NOMO-1 treated with DMSO at 0.1 percent for 48 hours (cell line): Measurements from ENCODE around the gene PIK3R5.
A peak's percentile ranks its signal among the peaks of the same experiment; 100 is the strongest.

Experiments used
- DNase-seq: peaks from one replicate; lab custom pipeline; 2025; ENCODE audit not compliant: unreplicated experiment; lab: John Stamatoyannopoulos, UW

The PIK3R5 gene

DNA sequence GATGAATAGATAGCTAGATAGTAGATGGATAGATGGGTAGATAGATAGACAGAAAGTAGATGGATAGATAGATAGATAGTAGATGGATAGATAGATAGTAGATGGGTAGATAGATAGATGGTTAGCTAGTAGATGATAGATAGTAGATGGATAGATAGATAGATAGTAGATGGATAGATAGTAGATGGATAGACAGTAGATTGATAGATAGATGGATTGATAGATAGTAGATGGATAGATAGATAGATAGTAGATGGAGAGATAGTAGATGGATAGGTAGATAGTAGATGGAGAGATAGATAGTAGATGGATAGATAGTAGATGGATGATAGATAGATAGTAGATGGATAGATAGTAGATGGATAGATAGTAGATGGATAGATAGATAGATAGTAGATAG is 40.4 kb downstream of the PIK3R5 start:
- DNase-seq, result no peak

DNA sequence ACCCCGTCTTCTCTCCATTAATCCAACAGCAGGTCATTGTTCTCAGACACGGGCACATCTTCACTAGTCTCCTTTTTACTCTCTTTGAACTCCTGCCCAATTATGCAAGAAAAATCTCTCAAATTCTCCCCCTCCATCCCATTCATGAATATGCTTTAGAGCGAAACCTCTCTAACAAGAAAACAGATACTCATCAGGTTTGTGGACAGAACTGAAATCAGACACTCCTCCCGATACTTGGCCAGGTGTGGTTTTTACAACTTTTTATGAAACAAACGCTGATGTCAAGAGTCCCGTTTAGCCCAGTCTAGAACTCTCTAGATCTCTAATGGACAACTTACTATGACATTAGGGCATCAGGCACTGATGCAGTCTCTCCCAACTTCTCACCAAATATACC is 40.9 kb downstream of the PIK3R5 start:
- no peak for DNase-seq

DNA sequence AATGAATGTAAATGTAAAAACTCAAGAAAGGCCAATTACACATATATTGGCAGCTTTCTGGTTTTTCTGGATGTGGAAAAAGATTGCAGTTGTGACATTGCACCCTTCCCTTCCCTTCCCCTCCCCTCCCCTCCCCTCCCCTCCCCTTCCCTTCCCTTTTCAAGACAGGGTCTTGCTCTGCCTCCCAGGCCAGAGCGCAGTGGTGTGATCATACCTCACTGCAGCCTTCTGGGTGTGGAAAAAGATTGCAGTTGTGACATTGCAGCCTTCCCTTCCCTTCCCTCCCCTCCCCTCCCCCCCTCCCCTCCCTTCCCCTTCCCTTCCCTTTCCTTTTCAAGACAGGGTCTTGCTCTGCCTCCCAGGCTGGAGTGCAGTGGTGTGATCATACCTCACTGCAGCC is 41.7 kb downstream of the PIK3R5 start:
- no peak for DNase-seq

DNA sequence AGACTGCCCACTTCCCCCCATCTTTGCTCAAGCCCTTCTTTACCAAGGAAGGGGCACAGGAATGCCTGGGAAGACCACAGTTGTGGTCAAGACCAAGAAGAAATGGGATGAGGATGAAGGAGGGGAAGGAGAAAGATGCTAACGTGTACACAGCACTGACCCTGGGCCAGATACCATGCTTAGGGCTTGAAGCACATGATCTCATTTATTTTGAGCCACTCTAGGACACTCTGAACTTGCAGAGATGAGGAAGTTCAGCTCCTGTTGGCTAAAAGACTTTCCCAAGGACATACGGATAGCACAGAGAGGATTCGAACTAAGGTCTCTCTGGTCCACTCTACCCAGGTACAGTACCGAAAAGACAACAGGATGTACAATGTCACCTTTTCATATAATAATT is 42.6 kb downstream of the PIK3R5 start:
- DNase-seq, result peak; percentile 38

DNA sequence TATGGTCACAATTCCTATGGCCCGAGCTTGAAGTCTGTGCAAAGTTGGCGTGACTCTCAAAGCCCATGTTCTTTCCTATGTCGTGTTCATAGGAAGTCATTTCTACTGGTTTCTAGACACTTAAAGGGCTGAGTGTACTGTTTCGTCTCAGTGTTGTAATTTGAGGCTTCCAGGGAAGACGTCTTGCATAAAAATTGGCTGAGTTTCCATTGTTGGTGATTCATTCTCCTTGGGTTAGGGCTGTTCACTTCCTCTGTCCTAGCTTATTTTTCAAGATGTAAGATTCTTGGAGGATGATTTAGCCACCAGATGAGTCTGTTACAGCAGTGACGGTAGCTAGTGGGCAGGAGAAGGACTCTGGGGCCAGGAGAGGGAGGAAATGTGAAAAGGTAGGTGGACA is 43.1 kb downstream of the PIK3R5 start:
- DNase-seq, result peak; percentile 95

DNA sequence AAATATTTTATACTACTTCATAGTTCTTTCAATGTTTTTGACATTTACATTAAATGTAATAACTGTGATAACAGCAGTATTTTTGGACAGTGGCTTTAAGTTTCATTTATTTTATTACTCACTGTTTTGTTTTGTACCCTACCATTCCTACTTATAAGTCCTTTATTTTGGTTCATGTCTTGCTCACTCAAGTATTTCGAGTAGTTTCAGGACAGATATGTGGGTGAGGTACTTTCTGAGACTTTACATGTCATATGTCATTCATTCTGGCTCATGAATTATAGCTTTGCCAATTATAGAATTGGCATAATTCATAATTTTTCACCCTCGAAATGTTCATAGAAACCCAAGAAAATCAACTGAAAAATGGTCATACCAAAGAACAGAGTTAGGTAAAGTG is 44.4 kb downstream of the PIK3R5 start:
- DNase-seq, result no peak

DNA sequence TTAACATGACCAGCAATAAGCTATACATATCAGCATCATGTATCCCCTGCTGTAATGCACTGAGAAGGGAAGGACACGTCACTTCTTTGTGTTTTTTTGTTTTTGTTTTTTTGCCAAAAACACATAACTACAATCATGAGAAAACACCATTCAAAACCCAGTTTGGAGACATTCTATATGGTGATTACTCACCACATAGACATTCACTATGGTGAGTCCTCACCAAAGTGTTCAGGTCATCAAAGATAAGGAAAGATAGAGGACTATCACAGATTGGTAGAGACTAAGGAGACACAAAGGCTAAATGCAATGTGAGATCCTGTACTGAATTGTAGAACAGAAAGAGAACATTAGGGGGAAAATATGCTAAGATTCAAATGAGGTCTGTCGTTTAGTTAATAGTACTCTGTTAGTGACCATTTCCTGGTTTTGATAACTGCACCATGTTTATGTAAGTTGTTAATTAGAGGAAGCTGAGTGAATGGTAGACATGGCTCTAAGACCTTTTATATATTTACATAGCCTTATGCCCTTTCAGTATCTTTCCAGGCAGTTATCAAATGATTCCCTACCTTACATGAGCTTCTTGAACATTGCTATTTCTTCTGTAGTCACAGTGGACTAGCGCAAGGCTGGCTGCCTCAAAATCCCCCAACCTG is 46.6 kb downstream of the PIK3R5 start:
- peak; percentile 19 for DNase-seq

DNA sequence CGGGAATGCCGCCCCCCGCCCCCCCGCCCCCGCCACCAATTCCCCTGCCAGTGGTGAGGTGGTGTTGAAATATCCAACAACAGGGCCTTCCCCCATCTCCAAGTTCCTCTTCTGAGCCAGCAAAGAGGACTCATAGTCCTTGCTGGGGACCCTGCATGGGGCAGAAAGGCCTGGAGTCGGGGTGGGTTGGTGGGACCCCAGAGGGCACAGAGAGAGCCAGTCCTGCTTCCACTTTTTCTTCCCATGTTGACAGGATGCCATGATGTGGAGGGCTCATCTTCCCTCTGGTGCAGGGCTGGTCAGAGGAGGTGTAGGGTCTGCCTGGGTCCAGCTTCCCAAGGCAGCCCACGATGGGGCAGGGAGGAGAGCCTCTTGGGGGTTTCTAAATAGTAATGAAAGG is 49.0 kb downstream of the PIK3R5 start:
- peak; percentile 53 for DNase-seq

DNA sequence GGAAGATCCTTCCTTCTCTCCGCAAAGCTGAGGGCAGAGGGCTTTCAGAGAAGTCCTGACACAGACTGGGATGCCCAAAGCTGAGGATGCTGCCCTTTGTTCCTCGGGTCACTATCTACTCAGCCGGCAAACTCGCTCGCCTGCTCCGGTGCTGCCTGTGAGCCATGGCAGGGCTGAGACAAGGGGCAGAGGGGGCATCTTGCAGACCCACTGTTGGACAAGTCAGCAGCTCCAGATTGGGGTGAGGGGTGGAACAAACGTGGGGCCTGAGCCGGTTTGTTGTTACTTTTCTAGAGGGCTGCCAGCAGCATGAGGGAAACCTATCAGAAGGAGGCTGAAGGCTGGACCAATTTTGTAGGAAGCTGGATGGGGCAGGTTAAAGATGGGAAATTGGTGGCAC is 51.0 kb downstream of the PIK3R5 start:
- no peak for DNase-seq

DNA sequence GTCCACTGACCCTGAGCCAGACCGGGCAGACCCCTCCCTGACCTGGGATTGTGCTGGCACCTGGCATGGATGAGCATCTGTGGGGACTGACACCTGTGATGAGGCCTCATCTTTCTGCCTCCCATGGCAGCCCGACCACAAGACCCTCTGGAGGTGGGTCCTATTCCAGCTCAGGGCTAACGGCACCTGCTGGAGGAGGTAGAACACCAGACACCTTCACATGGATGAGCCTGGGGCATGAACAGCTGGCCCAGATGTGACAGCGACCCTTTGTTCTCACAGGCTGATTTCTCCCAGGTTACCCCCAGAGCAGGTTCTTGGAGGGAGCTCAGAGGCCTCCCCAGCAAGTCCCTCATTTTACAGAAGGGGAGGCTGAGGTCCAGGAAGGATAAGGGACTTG is 51.6 kb downstream of the PIK3R5 start:
- no peak for DNase-seq

DNA sequence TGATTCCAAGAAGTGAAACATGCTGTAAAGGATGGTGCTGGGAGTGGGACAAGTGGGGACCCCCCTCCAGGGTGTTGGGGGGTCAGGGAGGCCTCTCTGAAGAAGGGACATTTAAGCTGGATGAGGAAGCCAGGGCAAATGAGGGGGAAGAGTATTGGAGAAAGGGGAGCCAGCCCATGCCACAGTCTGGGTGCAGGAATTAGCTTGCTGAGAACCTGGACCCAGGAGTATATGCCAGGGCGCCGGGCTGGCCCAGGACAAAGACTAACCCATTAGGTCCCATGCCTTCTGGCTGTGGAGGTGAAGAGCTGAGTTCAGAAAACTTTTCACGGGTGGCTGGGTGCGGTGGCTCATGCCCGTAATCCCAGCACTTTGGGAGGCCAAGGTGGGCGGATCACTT is 52.4 kb downstream of the PIK3R5 start:
- no peak for DNase-seq

DNA sequence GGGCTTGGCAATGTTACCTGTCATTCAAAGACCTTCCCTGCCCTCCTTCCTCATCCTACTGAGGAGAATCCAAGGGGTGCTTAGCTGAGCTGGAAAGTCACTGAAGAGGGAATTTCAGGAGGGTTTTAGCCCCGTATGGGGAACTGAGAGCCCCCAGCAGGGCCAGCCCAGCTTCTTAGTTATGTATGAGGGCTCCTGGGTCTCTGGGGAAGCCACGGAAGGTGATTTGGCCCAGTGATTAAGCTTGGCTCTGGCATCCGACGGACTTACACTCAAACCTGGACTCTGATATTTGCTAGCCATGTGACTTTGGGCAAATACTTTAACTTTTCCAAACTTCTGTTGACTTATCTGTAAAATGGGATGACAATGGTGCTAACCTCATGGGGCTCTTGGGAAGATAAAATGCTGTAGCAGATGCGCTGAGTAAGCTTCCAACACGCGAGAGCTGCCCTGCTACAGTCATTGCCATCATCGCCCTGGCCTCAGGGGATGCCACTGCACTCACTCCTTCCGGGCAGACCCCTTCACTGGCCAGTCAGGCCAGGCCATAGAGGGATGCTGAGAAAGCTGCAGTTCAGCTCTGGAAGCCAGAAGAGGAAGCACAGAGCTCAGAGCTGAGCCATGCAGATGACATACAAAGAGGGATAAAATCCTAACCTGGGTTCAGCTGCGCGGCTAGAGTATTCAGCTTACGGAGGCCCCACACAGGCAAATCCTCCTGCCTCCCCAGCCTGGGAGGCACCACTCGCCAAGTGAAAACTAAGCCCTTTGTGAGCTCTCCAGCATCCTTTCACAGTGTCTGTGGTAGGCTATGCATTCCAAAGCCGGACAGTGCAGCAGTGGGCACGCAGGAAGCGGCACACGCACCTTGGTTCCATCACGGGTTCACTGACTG is 53.2 kb downstream of the PIK3R5 start:
- no peak for DNase-seq

DNA sequence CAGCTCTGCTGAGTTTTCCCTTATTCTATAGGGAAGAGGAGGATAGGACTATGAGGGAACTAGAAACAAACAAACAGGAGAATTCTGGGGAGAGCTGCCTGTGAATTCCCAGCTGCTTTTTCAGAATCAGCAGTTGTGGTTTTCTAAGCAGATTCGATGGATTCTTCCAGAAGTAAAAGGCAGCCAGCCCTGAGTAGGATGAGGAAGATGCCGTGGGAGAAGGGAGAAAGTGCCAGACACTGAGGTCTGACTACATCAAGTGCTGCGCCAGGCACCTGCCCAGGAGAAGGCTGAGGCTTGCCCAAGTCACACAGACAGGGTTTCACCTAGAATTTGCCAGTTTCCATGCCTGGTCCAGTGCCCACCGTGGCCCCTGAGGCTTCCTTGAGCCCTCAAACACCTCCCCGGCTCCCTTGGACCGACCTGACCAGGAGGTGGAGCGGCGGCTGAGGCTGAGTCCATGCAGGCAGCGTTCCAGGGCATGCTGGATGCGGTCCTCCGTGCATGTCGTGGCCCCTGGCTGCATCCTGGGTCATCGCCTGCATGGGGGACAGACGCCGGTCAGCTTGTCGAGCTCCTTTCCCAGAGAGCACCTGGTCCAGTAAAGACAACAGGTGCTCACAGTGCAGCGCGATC is 54.4 kb downstream of the PIK3R5 start:
- DNase-seq, result no peak

DNA sequence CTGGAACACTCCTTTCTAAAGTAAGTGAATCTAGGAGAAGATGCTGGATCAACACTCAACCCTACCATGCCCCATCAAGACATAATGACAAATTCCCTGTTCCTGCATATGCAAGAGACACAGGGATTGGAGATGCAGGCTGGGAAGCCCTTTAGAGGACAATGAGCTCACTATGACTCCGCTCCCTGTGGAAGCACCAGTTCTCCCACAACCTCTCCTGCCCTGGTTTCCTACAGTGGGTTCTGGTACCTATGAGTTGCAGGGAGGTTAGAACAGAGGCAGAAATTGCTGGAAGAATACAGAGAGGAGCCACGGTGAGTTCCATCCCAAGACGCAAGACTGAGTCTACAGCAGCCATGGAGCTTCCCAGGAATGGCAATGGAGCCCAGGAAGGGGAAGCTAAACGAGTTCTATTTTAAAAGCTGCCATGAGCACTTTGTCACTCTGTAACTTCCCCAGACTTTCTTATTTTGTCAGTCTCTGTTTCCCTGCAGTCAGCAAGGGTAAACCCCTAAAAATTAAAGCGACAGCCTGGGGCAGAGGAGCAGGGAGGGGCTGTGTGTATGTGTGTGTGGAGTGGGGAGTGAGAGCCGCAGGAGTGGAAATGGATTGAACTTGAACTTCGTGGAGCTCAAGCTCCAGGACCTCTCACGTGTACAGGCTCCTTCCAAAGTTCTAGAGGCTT is 55.8 kb downstream of the PIK3R5 start:
- DNase-seq, result no peak

DNA sequence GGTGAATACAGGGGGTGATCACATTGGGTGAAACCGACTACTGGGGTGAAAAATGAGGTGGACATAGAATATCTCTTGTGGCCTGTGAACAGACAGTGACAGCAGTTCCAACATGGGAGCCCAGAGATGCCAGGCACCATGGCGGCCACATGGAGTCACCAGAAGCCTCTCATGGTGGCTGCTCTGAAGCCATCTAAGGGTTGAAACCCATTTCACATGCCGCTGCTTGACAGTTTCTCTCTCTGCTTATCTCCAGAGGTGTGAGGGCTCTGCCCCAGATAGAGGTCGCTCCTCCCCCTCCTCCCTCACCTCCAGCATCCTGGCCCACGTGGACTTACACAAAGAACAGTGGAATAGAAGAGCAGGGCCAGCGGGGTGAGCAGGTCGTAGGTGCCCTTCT is 60.2 kb downstream of the PIK3R5 start:
- no peak for DNase-seq

DNA sequence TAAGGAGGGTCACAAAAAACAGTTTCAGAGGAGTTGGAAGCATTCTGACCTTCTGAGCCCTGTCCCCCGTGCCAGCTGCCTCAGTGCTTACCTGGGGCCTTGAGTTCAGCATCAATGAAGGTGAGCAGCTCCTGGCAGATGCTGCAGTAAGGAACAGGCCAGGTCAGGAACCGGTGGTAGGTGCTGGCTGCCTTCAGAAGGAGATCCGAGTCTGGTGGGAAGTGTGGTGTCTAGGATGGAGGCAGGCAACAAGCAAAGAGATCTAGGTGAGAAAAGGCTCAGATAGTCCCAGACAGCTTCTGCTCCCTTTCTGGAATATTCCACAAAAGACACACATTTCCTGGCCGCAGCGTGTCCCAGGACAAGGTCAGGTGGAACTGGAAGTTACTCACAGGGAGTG is 60.8 kb downstream of the PIK3R5 start:
- no peak for DNase-seq

DNA sequence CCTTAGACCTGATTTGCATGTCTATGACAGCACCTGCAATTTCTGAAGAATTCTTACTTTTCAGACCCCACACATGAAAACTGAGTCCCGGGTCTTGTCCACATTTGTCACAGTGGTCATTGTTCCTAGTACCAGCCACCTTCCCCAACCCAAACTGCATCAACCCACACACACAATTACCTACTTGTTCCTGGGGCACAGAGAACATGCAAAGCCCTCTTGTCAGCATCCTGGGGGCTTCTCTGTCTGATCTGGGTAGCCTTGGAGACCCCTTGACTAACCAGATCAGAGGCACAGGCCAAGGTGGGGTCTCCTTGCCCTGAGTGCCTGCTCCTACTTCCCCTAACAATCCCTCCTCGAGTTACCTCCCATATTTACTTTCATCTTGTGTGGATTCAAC is 61.3 kb downstream of the PIK3R5 start:
- no peak for DNase-seq

DNA sequence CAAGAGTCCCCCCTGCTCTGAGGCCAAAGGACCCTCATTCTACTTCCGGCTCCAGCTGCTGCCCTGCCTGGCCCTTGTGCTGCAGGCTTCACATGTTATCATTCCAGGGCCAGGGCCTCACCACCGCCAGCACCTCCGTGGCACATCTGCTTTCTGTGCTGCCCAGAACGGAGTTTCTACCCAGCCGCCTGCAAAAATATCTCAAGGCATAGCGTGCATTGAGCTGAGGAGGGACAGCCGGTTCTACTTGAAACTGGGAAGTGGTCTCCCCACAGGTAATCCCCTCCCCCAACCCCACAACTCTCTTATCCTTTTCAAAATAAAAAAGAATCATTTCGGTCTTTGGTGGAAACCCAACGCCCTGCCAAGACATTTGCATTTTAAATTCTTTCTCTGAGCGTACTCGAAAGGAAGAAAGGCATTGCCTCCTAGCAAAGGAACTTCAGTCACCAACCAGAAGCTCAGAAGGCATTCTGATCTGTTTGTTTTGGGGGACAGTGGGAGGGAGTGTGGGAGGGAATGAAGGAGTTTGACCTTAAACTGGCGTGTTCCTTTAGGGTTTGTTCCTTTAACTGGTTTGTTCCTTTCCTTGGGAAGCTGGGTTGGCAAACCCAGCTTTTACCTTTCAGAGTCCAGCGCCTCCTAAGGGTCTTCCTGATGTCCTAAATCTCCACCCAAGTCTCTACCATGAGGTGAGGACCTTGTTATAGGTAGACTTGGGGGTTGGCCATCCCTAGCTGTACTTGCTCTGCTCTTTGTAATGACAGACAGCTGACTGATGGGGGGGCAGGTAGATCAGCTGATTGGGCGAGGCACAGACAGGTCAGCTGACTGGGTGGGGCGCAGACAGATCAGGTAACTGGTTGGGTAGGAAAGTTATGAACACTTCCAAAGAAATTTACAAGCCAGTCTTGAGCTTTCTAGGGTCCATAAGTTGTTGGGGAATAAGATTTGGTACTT is 64.6 kb downstream of the PIK3R5 start:
- no peak for DNase-seq

DNA sequence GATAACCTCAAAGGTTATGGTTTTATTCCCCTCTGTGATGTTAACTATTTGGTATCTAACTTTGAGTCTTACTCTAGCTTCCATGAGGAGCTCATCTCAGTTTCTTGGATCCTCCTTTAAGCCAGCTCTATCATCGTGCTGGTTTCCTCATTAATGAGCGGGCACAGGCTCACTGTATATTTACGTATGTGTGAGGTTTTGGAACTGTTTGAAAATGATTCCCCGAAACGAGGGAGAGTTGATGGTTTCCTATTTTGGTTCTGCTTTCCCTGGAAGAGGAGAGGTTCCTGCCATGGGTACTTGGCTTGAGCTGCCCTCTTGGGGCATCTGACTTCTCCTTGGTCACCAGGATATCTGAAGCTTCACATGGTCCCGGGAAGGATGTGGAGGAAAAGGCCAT is 65.3 kb downstream of the PIK3R5 start:
- DNase-seq, result no peak

DNA sequence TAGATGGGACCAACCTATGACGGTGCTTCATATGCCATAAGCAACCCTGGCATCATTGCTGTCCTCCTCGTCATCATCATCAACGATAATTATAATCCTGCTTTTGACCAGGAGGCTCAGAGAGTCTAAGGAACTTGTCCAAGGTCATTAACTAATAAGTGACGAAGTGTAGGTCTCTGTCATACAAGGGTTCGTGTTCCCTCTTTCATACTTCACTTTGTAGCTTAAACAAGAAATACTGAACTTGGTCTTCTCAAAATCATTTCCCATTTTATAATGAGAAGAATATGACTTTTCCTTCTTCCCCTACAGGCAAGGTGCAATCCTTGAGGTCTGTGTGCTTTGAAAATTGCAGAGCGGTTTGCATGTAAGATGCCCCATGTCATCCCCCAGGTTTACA is 66.9 kb downstream of the PIK3R5 start:
- DNase-seq, result no peak
